Effector CD8-positive, alpha-beta T cell (primary cell): ENCODE results near the gene ITPR2.

Source experiments
- DNase-seq: peaks from one replicate; lab custom pipeline; 2025; lab: John Stamatoyannopoulos, UW

The ITPR2 gene

DNA sequence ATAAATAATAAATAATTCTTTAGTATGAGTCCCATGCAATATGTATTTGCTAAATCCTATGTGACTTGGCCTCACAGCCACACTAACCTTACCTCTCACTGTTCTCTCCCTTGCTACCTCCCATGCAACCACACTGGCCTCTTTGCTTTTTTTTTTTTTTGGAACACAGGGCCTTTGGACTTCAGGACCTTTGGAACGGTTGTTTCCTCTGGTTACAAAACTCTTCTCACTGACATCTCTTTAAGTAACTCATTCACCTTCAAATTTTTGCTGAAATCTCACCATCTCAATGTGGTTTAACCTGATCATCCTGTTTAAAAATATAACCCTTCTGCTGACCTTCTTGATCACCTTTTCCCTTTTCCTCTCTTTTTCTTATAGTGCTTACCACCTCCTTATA lies 443.7 kb downstream of the ITPR2 start:
- DNase-seq = no peak

DNA sequence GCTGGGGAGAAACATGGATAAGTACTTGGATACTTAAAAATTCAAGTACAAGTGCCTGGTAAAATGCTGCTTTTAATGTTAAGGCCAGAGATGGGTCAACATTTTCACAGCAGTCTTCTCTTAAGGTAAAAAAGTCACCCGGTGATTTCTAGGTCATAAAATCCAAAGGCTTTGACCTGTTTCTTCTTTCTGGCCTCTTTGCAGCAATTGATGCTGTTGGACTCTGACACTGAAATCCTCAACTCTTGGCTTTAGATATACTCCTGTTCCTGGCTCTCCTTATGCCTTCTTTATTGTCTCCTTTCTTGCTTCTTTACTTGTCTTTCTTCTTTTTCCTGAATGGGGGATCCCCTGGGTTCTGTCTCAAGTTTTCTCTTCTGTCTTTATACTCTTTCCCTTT lies 448.5 kb downstream of the ITPR2 start:
- no peak for DNase-seq

DNA sequence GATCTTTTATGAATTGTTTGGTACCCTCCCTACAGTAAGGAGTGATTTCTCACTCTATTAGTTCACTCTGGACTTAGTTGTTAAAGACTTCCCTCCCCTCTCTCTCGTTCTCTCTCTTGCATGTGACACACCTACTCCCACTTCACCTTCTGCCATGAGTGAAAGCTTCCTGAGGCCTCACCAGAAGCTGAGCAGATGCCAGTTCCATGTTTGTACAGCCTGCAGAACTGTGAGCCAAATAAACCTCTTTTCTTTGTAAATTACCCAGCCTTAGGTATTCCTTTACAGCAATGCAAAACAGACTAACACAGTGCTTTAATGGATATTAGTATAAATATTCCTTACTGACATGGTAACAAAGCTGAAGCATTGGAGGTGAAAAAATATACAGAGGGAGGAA lies 450.0 kb downstream of the ITPR2 start:
- no peak for DNase-seq

DNA sequence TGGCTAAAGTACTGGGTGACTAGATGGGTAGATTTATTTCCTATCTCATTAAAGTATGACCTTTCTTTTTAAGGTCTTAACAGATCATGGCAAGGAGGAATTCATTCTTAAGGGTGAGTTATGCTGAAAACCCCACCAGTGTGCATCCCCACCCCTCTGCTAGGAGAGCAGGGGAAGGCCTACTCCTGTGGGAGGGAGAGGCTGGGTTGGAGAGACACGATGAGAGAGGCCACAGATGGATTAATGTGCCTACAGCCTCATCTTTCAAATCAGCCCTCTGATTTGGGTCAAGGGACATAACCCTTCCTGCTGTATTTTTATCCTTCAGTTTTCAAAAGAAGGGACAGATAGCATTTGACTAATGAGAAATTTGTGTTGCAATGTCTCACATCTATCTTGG lies 452.1 kb downstream of the ITPR2 start:
- no peak for DNase-seq

DNA sequence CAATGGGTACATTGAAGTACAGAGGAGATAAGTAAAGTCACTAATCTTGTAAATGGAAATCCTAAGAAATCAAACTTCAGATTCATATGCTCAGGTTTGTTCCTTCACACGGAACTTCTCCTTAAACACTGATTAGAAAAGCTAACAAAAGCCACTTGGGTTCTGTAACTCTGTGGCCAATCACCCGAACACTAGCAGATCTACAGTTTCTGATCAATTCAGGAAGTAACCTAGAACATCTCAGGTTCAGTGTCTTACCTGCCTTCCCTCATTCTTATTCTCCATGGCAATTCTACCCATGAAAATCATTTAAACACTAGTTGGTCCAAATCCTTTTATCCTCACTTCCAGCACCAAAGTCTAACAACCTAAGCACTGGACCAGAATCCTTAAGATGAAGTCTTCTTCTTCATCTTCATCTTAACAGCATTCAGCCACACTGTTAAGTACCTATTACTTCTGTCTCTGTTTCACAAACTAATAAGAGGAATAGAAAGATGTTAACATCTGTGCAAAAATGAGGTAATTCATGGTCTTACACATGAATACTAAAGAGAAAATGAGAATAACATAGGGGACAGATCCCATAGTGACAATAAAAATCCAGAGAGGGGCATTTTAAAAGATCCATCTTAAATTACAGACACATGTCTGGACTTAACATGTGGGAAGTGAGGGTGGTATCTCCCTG lies 453.1 kb downstream of the ITPR2 start:
- DNase-seq = no peak

DNA sequence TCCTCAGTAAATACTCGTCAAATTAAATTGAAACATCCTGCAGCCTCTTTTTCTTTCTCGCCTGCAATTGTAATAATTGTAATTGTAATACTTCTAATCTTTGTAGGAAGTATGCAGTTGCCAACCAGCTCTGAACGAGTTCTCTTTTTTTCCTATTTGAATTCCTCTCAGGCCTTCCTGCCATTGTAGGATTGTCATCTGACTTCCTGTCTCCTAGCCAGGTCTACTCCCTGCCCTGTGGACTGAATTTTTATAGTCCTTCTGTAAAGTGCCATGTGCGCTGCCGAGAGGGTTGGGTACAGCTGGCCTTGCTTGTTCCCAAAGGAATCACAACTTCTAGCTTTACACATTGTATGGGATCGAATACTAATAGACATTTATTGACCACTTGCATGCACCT lies 454.3 kb downstream of the ITPR2 start:
- no peak for DNase-seq

- no peak for DNase-seq
Measured at GRCh38 chr12:26374934-26375680, 457.9 kb downstream of the ITPR2 start.

DNA sequence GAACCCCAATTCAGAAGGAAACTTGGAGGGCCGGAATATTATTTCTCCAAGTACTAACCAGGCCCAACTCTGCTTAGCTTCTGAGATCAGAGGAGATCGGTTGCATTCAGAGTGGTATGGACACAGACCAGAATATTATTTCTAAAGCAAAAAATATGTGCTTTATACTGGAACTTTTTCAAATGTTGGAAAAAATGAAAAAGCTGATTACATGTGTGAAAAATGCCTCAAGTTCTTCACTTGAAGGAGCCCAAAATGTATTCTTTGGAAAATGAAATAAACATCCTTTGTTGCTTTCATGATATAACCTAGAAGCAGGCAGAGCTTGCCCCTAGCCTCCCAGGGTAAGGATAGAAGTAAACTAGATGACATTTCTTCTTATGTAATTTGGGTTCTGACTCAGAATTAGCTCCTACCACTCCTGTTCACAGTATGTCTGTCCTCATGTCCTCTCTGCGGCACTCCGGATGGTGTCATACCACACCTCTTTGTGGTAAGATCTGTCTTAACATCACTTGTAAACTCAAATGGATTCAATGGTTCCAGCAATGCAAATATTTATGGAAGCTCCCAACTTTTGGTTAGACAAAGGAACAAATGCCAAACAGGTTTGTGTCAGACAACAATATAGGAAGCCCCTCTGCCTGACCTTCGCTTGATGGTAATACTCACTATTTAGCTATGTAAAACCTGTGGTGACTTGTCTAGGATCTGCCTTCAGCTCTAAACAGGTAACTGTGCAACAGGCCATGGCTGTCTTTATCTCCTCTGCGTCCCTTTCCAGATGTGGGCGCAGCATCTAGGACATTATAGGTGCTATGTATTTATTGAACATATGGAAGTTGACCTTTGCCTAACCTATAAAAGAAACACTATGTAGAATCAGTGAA lies 459.1 kb downstream of the ITPR2 start:
- no peak for DNase-seq

DNA sequence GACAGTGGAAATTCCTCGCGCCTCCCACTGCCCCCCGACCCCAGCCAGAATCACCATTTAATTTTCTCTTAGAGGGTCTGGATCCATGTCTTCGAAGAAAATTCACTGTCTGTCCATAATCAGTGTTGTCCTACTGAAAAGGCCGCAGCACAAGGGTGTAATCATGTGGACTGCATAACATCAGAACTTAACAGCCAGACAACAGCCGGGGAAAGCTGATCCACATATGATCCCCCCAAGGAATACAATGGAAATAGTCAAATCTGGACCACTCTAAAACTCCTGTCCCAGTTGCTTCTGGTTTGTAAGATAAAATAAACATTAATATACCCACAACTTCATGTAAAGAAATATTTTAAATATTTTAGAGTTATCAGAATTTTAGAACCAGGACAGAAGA lies 460.1 kb downstream of the ITPR2 start:
- no peak for DNase-seq

DNA sequence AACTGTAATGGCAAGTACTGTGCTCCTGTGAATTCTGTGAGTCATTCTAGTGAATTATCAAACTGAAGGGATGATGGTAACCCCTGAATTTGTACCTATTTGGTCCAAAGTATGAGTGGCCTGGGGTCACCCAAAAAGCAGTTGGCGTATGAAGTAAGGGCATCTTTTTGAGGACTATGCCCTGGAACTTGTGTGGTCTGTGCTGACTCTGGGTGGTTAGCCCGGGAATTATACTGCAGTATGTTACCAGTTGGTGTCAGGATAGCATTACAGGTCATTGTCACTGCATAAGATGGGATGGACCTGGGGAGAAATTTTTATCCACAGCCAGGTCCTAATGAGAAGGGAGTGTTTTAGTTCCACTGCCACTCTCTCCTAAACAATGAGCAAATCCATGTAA lies 462.9 kb downstream of the ITPR2 start:
- no peak for DNase-seq

DNA sequence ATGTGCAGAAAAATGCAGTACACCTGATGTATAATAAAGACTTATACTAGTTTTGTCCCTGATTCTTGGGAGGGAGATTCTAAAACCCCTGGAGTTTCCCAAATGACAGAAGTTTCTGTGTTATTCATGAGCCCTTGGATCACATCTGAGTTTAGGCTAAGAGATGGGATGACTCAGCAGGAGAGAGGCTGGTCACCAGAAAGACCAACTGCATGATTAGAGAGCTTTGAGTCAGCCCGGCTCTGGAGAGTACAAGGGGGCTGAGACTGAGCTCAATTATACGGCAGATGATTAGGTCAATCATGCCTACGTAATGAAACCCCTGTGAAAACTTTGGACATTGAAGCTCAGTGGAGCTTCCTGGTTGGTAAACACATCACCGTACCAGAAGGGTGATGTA lies 463.4 kb downstream of the ITPR2 start:
- DNase-seq = no peak

DNA sequence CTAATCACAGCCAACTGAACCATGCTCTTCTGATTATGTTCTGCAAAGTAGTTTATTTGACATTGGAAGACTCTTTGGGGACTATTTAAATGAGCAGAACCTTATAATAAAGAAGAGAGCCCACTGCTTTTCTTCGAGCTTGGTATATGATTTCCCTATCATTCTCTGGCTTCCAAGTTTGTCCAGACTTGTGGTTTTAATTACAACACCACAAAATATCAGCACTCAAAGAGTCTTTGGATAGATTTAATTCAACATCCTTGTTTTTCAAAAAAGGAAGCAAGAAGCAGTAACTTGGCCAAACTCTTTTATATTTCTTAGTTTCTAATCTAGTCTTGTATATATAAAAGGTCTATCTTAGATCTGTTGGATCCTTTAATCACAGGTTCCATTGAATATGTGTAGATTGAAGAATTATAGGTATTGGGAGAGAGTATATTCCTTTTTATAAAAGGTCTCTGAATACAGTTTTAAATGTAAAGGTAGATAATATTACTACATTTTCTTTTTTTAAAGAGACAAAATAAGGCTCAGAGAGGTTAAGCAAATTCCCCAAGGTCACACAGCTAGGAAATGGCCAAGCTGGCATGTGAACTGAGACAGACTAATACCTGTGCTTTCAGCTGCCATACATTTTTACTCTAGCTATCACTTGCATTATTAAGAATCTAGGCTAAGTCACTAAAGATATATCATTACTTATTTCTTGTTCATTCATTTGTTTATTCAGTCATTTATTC lies 464.8 kb downstream of the ITPR2 start:
- DNase-seq = no peak

- no peak for DNase-seq
Measured at GRCh38 chr12:26361964-26362363, 471.0 kb downstream of the ITPR2 start.

GRCh38 chr12:26360062-26360461 lies 472.9 kb downstream of the ITPR2 start:
- DNase-seq = no peak

DNA sequence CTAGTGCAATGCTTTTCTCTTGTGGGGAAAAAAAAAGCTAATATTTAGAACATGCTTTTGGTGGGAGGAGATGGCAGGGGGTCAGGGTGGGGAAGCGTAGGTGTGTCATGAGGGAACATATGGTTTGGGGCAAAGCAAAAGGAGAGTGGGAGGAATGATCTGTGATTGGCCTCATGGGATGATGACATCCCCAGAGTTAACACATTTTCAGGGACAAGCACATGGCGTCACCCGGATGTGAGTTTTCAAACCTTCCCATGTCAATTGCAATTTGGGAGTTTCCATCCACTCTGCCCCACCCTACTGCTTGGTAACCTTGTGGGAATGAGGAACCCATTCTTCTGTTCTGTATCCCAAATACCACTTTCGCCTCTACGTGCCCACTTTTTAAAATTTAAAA lies 473.4 kb downstream of the ITPR2 start:
- no peak for DNase-seq

DNA sequence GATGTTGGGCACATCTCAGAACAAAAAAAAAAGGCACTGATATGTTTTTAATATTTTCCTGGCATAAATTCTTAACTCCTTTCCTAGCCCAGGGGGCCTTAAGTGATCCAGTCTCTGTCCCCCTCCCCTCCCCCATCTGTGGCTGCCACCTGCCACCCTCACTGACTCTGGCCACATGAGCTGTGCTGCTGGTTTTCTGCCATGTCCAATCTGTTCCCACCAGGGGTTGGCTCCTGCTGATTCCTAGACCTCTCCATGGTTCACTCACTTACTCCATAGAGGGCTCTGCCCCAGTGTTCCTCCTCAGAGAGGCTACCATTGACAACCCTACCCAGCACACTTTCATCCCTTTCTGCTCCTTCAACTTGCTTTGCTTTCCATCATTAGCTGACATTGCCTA lies 474.3 kb downstream of the ITPR2 start:
- no peak for DNase-seq

DNA sequence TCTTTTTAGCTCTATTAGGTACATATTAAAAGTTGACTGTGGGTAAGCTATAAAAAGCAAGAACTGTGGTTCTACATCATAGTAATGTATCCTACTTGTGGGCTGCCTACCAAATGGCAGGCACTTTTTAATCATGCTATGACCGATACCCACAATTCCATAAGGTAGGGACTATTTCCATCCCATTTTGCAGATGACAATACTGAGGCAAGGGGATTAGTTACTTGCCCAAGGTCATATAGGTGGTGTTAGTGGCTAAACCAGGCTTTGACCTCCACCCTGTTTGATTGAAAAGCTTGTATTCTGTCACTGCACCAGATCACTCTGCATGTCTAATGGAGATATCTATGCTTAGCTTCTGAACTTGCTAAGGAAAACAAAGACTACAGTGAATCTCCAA lies 485.7 kb downstream of the ITPR2 start:
- no peak for DNase-seq

DNA sequence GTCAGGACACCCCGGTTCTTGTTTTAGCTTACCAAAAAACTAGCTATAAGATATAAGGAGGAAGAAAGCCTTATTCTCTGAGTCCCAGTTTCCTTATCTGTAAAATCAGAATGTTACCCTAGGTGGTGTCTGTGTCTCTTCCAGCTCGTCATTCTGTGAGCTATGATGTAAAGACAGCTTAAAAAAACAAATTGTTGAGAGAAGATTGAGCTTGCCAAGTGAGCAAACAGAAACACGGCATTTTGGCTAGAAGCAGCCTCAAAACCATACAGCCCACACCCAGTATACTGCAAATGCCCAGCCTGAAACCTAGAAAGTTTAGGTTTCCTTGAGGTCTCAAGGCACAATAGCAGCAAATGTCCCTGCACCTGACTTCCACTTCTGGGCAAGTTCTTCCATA lies 486.3 kb downstream of the ITPR2 start:
- DNase-seq = no peak

DNA sequence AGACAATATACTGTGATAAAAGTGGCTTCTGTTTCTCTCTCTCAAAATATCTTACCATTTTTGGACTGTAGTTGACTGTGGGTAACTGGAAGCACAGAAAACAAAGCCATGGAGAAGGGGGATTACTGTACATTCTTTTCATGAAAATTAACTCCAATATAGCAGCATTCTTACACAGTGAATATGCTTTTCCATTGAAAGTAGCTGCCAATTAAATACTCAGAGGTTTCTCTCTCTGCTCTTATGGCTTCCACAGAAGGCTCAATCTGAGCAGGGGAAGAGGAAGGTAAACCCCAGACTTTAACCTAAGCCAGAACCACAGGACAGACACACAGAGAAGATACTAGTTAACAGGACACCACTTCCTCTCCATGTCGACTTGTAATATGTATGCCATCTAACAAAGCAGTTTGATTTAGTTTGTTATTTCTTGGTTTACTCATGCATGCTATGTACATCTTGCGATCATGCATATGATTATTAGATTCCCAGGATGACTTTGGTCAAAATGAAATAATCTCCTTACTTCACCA lies 487.5 kb downstream of the ITPR2 start:
- DNase-seq = no peak

- DNase-seq = no peak
Measured at GRCh38 chr12:26341491-26341890, 491.5 kb downstream of the ITPR2 start.

DNA sequence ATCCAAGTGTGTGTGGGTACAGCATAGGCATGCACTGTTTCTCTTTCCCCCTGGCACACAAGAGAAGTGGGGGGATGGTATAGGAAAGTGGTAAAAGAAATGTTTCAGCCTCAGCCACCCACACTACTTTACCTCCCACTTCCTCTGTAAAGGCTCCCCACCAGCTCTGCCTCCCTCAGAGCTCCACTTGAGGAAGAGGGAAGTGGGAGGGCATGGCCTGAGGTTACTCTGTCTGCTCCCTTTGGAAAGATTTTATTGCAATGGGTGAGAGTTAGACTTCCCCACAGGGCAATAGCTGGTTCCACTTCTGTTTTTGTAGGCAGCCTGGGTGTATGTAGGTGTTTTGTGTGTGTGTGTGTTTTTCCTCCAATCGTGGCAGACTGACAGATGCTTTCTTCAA lies 492.3 kb downstream of the ITPR2 start:
- DNase-seq = no peak

DNA sequence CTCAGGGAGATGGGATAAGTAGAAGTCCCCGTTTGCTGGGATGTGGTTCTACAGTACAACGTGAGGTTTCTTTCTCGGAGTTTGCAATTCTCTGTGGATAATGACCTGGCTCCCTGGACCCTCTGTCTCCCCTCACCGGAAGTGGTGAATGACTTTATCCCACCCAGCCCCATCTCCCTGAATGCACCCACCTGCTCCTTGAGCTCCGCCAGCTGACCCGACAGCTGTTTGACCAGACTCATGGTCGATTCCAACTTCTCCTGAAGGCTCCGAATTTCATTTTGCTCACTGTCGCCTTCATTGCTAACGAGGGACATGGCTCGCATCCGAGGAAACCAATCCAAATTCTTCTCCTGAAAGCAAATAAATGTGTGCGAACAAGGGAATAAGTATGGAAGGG lies 493.0 kb downstream of the ITPR2 start:
- DNase-seq = no peak
